ENCODE data around the gene CBLL2. TPM values are rescaled to one million over a fixed set of nuclear protein-coding genes. Genes with fewer than 3 reads are reported as not detected.

Gene CBLL2
- total RNA-seq (2022; extraction: Qiagen RNA extraction; ENCODE audit: low read depth), result not detected in 5 replicates

GRCh38 chrX:22272613-22273012 lies at the start of gene CBLL2:
TSS of gene CBLL2 (plus strand) at chrX:22272913. CDS start at chrX:22272992, 79 bp downstream.

Other genes starting within 250 kb of the CBLL2 start
- 0.24 to 0.43 TPM (median 0.33 TPM) in 5 replicates for gene PHEX, start 240.6 kb upstream of the CBLL2 start, total RNA-seq (2022; extraction: Qiagen RNA extraction; ENCODE audit: low read depth)